Measurements from ENCODE around the gene KRT34.
A peak's percentile ranks its signal among the peaks of the same experiment; 100 is the strongest.

KRT34 gene

GRCh38 chr17:41420134-41420533, 38.0 kb upstream of the KRT34 start:
- no peak for DNase-seq (ENCODE audit: low read depth)
- H3K4me3 ChIP-seq (ENCODE audit: low read length) = no peak overlapping the region
- TF ChIP-seq, protein P1, sequence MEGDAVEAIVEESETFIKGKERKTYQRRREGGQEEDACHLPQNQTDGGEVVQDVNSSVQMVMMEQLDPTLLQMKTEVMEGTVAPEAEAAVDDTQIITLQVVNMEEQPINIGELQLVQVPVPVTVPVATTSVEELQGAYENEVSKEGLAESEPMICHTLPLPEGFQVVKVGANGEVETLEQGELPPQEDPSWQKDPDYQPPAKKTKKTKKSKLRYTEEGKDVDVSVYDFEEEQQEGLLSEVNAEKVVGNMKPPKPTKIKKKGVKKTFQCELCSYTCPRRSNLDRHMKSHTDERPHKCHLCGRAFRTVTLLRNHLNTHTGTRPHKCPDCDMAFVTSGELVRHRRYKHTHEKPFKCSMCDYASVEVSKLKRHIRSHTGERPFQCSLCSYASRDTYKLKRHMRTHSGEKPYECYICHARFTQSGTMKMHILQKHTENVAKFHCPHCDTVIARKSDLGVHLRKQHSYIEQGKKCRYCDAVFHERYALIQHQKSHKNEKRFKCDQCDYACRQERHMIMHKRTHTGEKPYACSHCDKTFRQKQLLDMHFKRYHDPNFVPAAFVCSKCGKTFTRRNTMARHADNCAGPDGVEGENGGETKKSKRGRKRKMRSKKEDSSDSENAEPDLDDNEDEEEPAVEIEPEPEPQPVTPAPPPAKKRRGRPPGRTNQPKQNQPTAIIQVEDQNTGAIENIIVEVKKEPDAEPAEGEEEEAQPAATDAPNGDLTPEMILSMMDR (conservative IDR thresholded peaks at IDR 0.05; ENCODE audit: low read depth, low read length) = no peak

- TF ChIP-seq, protein P1 (conservative IDR thresholded peaks at IDR 0.05; ENCODE audit: low read depth, low read length) = no peak
- DNase-seq (ENCODE audit: low read depth) = no peak
- no peak overlapping the region for H3K4me3 ChIP-seq (ENCODE audit: low read length)
These were observed 37.6 kb upstream of the KRT34 start for GRCh38 chr17:41419716-41420115.

DNA sequence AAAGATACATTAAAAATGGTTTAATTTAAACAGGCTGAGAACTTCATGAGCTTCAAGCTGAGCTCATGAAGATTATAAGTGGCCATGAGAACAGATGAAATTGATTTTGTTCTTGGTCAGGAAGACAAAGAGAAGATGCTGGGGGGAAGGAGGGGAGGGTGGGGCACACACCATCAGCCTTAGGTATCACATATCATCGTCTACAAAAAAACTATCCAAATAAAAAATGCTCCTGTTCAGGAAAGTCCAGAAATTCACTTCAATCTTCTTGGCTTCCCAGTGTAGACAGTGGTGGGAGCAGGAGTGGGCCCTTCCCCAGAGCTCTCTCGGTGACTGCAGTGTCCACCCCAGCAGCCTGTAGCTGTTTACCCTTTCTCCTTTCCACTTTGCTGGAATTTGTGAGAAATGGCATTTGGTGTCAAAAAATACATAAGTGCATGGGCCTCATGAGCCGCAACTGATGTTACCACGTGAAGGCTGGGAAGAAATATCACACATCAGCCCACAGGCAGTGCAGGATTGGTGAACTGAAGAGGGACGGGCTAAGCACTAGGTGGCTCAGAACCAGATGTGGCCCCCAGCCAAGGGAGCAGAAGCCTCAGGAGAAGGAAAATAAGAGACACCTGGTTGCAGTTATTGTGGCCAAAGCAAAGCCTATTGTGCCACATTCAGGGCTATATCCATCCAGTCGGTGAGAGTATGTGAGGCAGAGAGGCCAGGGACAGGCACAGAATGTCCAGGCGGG, 36.2 kb upstream of the KRT34 start:
- TF ChIP-seq, protein P1 (conservative IDR thresholded peaks at IDR 0.05; ENCODE audit: low read depth, low read length) = no peak
- H3K4me3 ChIP-seq (ENCODE audit: low read length) = no peak overlapping the region
- no peak for DNase-seq (ENCODE audit: low read depth)

DNA sequence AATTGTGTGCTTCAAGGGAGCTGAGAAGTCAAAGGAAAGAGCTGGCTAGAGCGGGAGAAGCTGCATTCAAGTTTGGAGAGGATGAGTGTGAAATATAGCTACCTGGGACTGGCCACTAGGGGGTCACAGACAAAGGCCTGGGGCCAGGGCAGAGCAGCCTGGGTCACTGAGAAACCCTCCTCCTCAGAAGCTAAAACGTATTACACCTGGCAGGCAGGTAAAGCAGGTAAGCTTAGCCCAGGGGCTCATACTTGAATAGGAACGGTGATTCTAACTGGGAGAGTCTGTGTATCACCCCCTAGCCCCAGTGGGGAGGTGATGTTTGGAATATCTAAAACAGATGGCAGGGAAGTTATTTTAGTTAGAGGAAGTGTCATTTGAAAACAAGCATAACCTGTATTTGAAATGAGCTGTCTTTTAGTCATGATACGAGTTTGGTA, 35.5 kb upstream of the KRT34 start:
- no peak for DNase-seq (ENCODE audit: low read depth)
- no peak overlapping the region for H3K4me3 ChIP-seq (ENCODE audit: low read length)
- TF ChIP-seq, protein P1 (conservative IDR thresholded peaks at IDR 0.05; ENCODE audit: low read depth, low read length) = peak; percentile 47

DNA sequence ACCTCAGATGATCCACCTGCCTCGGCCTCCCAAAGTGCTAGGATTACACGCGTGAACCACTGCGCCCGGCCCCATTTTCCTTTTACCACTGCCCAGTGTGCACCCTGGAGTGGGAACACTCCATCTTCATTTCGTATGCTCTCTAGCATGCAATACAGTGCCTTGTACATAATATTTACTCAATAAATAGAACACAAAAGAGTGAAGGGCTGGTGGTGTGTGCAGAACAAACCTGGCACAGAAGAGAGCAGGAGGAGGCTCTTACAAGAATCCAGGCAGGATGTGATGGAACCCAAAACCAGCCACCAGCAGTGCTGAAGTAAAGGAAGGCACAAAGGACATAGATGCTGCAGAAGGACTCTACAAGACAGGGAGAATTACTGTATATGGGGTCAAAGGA, 35.0 kb upstream of the KRT34 start:
- no peak for DNase-seq (ENCODE audit: low read depth)
- no peak overlapping the region for H3K4me3 ChIP-seq (ENCODE audit: low read length)
- TF ChIP-seq, protein P1 (conservative IDR thresholded peaks at IDR 0.05; ENCODE audit: low read depth, low read length) = no peak

DNA sequence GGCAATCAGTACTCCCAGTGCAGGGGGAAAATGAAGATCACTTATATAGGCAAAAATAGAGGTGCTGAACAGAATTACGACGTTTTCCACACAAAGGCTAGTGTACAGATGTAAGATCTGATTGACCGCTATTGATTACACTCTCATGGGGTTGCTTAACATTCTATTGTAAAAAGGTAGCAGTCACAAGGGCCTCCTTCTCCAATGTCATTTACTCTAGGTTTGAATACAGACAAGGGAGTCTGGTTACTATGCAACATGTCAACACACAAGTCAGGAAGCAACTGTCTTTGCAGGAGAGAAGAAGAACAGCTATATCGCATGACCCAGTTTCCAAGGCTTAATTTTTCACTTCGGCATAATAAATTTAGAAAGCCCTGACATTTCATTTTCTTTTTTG, 34.4 kb upstream of the KRT34 start:
- no peak overlapping the region for H3K4me3 ChIP-seq (ENCODE audit: low read length)
- DNase-seq (ENCODE audit: low read depth) = no peak
- TF ChIP-seq, protein P1 (conservative IDR thresholded peaks at IDR 0.05; ENCODE audit: low read depth, low read length) = no peak

DNA sequence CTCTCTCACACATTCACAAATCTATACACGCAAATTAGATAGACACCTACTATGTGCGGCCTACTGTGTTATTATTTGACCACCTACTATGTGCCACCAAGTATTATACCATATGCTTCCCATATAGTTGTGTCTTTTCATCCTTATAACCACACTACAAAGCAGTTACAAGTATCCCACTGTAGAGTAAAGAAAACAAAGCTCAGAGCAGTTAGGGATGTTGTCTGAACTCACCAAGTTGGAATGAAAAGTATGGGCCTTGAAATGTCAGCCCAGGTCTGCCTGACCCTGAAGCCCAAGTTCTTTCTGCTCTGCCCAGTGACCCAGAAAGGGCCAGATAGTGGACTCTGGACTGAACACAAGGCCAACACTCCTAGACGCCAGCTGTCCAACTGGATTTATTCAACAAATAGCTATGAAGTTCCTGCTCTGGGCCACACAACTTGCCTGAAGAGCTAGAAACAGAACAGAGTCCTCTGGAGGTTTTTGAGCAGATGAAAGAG, 33.8 kb upstream of the KRT34 start:
- TF ChIP-seq, protein P1 (conservative IDR thresholded peaks at IDR 0.05; ENCODE audit: low read depth, low read length) = no peak

More for the DNA sequence above, 33.8 kb upstream of the KRT34 start:
- no peak for DNase-seq (ENCODE audit: low read depth)
- H3K4me3 ChIP-seq (ENCODE audit: low read length) = no peak overlapping the region

All from retinal pigment epithelial cell (primary cell).